Parathyroid adenoma (tissue), 2 donors: ENCODE data around the gene MR1.

Source experiments
- H2AFZ ChIP-seq: fragments of 300-600 bp; sonication (generic); one replicate; pipeline ENCODE4 v1.7.0; 2017; ENCODE audit warnings: antibody characterized with exemption, mild to moderate bottlenecking
- H3K27ac ChIP-seq: fragments of 300-600 bp; sonication (generic); one replicate; pipeline ENCODE4 v1.7.0; 2017
- H3K27me3 ChIP-seq: fragments of 300-600 bp; sonication (generic); one replicate; pipeline ENCODE4 v1.7.0; 2017; ENCODE audit warnings: low read length; ENCODE audit not compliant: control insufficient read depth, insufficient read depth
- H3K36me3 ChIP-seq: fragments of 300-600 bp; sonication (generic); one replicate; pipeline ENCODE4 v1.7.0; 2017; ENCODE audit warnings: low read length; ENCODE audit not compliant: control insufficient read depth, insufficient read depth
- H3K4me1 ChIP-seq: fragments of 300-600 bp; sonication (generic); one replicate; pipeline ENCODE4 v1.7.0; 2017; ENCODE audit warnings: control low read depth
- H3K4me2 ChIP-seq: fragments of 300-600 bp; sonication (generic); one replicate; pipeline ENCODE4 v1.7.0; 2017; ENCODE audit warnings: low read length
- H3K4me3 ChIP-seq: fragments of 300-600 bp; sonication (generic); one replicate; pipeline ENCODE4 v1.7.0; 2017; ENCODE audit warnings: low read depth, low read length
- H3K79me2 ChIP-seq: fragments of 300-600 bp; sonication (generic); one replicate; pipeline ENCODE4 v1.7.0; 2017; ENCODE audit warnings: control low read depth
- H3K9ac ChIP-seq: fragments of 300-600 bp; sonication (generic); one replicate; pipeline ENCODE4 v1.7.0; 2017; ENCODE audit warnings: mild to moderate bottlenecking
- H3K9me3 ChIP-seq: fragments of 300-600 bp; sonication (generic); one replicate; pipeline ENCODE4 v1.7.0; 2017; ENCODE audit warnings: low read length; ENCODE audit not compliant: control insufficient read depth
- CTCF ChIP-seq: fragments of 300-600 bp; sonication (generic); IDR thresholded peaks from one replicate; pipeline ENCODE4 v1.7.0; 2017; ENCODE audit warnings: antibody characterized with exemption, mild to moderate bottlenecking
- donor health status: primary hyperparathyroidism.

The MR1 gene

GRCh38 chr1:181064702-181065101, 30.9 kb downstream of the MR1 start:
- H3K4me2 ChIP-seq, result no peak overlapping the region
- H3K27me3 ChIP-seq, result no peaks in the 10 kb centered on the region
- H3K36me3 ChIP-seq, result no peaks in the 10 kb centered on the region
- TF ChIP-seq CTCF, result no peak
- no peak overlapping the region for H3K27ac ChIP-seq
- H3K4me1 ChIP-seq, result no peaks in the 10 kb centered on the region
- H3K9me3 ChIP-seq, result no peaks in the 10 kb centered on the region
- H2AFZ ChIP-seq, result no peak overlapping the region
- H3K4me3 ChIP-seq, result no peak overlapping the region
- H3K9ac ChIP-seq, result no peak overlapping the region
- no peaks in the 10 kb centered on the region for H3K79me2 ChIP-seq

- Histone ChIP-seq H3K36me3 (no peaks in the 10 kb centered on the region), H3K27ac (no peak overlapping the region), H3K4me2 (no peak overlapping the region), H3K79me2 (no peaks in the 10 kb centered on the region), H3K4me1 (no peaks in the 10 kb centered on the region), H3K9me3 (no peaks in the 10 kb centered on the region), H3K4me3 (no peak overlapping the region), H3K27me3 (no peaks in the 10 kb centered on the region), H3K9ac (no peak overlapping the region), H2AFZ (no peak overlapping the region)
- no peak for TF ChIP-seq CTCF
These were observed 39.9 kb downstream of the MR1 start for GRCh38 chr1:181073638-181074037.

GRCh38 chr1:181075766-181076350, 42.1 kb downstream of the MR1 start:
- no peak overlapping the region for H2AFZ ChIP-seq
- H3K4me2 ChIP-seq, result no peak overlapping the region
- no peak overlapping the region for H3K27ac ChIP-seq
- H3K4me3 ChIP-seq, result no peak overlapping the region
- no peaks in the 10 kb centered on the region for H3K36me3 ChIP-seq
- H3K4me1 ChIP-seq, result no peaks in the 10 kb centered on the region
- H3K9me3 ChIP-seq, result no peaks in the 10 kb centered on the region
- H3K79me2 ChIP-seq, result no peaks in the 10 kb centered on the region
- H3K9ac ChIP-seq, result no peak overlapping the region
- H3K27me3 ChIP-seq, result no peaks in the 10 kb centered on the region
- TF ChIP-seq CTCF, result no peak

GRCh38 chr1:181076852-181077251, 43.1 kb downstream of the MR1 start:
- no peak overlapping the region for H3K27ac ChIP-seq
- no peak for TF ChIP-seq CTCF
- H3K36me3 ChIP-seq, result no peaks in the 10 kb centered on the region
- H3K9ac ChIP-seq, result no peak overlapping the region
- no peaks in the 10 kb centered on the region for H3K79me2 ChIP-seq
- no peak overlapping the region for H3K4me2 ChIP-seq
- H3K27me3 ChIP-seq, result no peaks in the 10 kb centered on the region
- H3K9me3 ChIP-seq, result no peaks in the 10 kb centered on the region
- H2AFZ ChIP-seq, result no peak overlapping the region
- H3K4me1 ChIP-seq, result no peaks in the 10 kb centered on the region
- no peak overlapping the region for H3K4me3 ChIP-seq

- Histone ChIP-seq H3K4me1 (no peaks in the 10 kb centered on the region), H3K27ac (no peak overlapping the region)
- TF ChIP-seq CTCF, result no peak
These were observed 43.9 kb downstream of the MR1 start for GRCh38 chr1:181077576-181078242.

More at GRCh38 chr1:181077576-181078242, 43.9 kb downstream of the MR1 start:
- Histone ChIP-seq H3K27me3 (no peaks in the 10 kb centered on the region), H3K36me3 (no peaks in the 10 kb centered on the region), H3K4me3 (no peak overlapping the region), H3K79me2 (no peaks in the 10 kb centered on the region), H3K4me2 (no peak overlapping the region), H3K9me3 (no peaks in the 10 kb centered on the region), H2AFZ (no peak overlapping the region), H3K9ac (no peak overlapping the region)
